ENCODE measurements around the gene ZNF710.

DNA sequence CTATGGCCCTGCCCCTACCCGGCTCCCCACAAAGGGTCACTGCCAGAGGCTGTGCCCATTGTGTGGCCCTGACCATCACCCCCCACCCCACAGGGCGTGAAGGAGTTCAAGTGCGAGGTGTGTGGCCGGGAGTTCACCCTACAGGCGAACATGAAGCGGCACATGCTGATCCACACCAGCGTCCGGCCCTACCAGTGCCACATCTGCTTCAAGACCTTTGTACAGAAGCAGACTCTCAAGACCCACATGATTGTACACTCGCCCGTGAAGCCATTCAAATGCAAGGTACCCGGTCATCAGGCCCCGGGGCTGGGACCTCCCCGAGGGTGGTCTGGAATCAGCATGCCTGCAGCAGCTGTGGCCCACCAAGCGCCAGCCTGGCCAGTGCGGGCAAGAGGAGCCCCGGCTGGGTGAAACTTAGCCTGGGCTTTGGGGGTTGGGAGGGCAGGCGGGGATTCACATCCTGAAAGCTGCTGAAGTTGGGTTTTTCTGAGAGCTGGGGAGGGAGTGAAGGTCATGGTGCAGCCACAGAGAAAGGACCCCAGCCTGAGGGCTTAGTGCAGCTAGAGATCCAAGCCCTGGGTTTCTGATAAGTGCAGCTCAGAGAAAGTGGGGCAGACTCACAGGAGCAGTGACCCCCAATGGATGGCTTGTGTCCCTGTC is 72.0 kb downstream of the ZNF710 start:
- TF ChIP-seq POLR2AphosphoS5 (IDR thresholded peaks at IDR 0.05) (no peak), TAF1 (IDR thresholded peaks at IDR 0.05; ENCODE audit: low read depth) (no peak)

Data from neural cell (in vitro differentiated cells).